Fibroblast of villous mesenchyme (primary cell): Measurements from ENCODE around the gene CDC42EP2. TPM values are rescaled to one million over a fixed set of nuclear protein-coding genes. Genes with fewer than 3 reads are reported as not detected.

Source experiments
- DNase-seq: peaks from one replicate; pipeline ENCODE4 v3.0.0-alpha.2; 2010; ENCODE audit warnings: low read depth
- H3K4me3 ChIP-seq: 2 replicates; pipeline ENCODE4 v1.5.1; 2011; ENCODE audit warnings: low read depth, mild to moderate bottlenecking, low read length
- total RNA-seq: library from RNA; depleted of rRNA; stranded (reverse); fragments of >200 nt; gene quantifications from 2 replicates; pipeline ENCODE4 v1.2.3, GENCODE V29; 2012
- TF ChIP-seq, protein P1 (sequence below): IDR thresholded peaks from 2 replicates; pipeline ENCODE4 v1.5.1; 2012; ENCODE audit warnings: low read depth, mild to moderate bottlenecking, low read length; ENCODE audit not compliant: insufficient read depth

Gene CDC42EP2
- total RNA-seq, result 21.3 and 32.8 TPM in 2 replicates

- peak; percentile 88 for DNase-seq
- TF ChIP-seq, protein P1, sequence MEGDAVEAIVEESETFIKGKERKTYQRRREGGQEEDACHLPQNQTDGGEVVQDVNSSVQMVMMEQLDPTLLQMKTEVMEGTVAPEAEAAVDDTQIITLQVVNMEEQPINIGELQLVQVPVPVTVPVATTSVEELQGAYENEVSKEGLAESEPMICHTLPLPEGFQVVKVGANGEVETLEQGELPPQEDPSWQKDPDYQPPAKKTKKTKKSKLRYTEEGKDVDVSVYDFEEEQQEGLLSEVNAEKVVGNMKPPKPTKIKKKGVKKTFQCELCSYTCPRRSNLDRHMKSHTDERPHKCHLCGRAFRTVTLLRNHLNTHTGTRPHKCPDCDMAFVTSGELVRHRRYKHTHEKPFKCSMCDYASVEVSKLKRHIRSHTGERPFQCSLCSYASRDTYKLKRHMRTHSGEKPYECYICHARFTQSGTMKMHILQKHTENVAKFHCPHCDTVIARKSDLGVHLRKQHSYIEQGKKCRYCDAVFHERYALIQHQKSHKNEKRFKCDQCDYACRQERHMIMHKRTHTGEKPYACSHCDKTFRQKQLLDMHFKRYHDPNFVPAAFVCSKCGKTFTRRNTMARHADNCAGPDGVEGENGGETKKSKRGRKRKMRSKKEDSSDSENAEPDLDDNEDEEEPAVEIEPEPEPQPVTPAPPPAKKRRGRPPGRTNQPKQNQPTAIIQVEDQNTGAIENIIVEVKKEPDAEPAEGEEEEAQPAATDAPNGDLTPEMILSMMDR, result no peak
- H3K4me3 ChIP-seq, result peak within 1 kb of the TSS; percentile 99
Measured at GRCh38 chr11:65314501-65315203, at the start of gene CDC42EP2. TSS of gene CDC42EP2 (plus strand) at chr11:65314866. CDS start at chr11:65320899, 6,033 bp downstream.

DNA sequence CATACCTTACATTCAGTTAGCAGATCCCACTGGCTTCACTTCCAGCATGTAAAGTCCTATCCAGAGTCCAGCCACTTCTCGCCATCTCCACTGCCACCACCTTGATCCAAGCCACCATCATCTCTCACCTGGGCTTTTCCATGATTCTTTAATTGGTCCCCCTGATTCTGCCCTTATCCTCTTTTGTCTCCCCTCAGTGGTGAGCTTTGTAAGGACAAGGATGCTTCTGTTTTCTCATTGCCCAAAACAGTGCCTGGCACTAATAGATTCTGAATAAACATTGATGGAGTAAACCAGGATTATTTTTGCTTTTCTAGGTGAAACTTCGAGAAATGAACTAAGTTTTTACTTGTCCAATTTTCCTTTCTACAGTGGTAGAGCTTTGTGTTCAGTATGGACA is 48.5 kb upstream of the CDC42EP2 start:
- H3K4me3 ChIP-seq, result no peak overlapping the region
- no peak for DNase-seq
- TF ChIP-seq, protein P1, result no peak

DNA sequence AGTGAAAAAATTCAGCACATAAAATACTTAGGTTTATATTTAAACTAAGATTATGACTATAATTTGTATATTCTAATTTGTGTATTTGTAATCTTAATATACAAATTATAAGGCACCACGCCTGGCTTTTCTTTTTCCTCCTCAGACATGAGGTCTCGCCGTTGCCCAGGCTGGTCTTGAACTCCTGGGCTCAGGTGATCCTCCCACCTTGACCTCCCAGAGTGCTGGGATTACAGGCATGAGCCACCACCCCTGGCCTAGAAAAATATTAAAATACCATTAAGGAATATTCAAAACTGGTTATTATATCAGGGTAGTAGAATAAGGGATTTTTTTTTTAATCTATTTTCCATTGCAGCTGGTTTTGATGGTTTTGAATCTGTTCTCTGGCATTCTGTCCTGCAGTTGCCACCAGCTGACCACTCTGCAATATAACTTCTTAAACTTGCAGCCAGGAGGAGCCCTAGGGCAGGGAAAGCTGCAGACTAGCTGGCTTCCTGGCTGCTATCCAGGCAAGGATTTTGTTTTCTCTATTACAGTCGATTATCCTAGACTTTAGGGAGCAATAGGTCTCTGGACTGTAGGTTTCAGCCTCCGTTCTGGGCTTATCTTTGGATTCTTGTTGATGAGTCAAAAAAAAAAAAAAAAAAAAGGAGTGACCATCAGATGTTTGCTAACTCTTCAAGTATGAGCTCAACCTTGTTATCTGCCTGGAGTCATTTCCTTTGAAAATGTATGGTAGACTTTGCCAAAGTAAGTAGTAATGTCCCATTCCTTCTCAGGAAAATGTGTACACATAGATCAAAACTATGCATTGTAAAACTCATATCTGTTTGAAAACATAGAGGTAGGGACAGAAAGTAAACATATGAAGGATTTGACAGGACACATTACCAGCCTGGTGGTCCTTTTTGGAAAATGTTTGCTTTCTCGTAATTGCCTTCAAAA is 39.7 kb upstream of the CDC42EP2 start:
- peak; percentile 99 for DNase-seq
- H3K4me3 ChIP-seq, result no peak overlapping the region
- TF ChIP-seq, protein P1, result peak; percentile 80

- TF ChIP-seq, protein P1, result no peak
- DNase-seq, result no peak
- no peak overlapping the region for H3K4me3 ChIP-seq
Measured at GRCh38 chr11:65275906-65276305, 38.8 kb upstream of the CDC42EP2 start.

GRCh38 chr11:65277631-65278277 is 36.9 kb upstream of the CDC42EP2 start:
- TF ChIP-seq, protein P1, result no peak
- H3K4me3 ChIP-seq, result no peak overlapping the region
- peak; percentile 74 for DNase-seq

DNA sequence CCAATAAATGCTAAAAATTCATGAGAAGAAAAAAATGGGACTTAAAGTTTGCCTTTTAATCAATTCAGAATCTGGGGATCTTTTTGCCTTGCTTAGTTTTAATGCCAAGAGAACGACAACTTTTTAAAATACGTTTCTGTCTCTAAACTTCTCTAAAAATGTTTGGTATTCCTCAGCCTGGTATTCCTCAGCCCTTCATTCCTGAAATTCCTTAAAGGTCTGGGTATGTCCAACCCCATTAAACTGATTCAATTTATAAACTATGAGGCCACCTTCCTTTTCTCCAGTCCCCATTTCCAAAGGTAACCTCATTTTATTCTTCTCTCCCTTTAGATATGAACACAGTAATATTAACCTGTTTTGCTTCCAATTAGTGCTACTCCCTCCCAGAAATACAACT is 36.3 kb upstream of the CDC42EP2 start:
- H3K4me3 ChIP-seq, result no peak overlapping the region
- TF ChIP-seq, protein P1, result no peak
- DNase-seq, result no peak
